ENCODE measurements around the gene TNN.
"Not testable (repeated sequence)": the region's sequence is repeated elsewhere in the genome, so short reads cannot be mapped to it uniquely, and the experiment has no call there.

Gene TNN

DNA sequence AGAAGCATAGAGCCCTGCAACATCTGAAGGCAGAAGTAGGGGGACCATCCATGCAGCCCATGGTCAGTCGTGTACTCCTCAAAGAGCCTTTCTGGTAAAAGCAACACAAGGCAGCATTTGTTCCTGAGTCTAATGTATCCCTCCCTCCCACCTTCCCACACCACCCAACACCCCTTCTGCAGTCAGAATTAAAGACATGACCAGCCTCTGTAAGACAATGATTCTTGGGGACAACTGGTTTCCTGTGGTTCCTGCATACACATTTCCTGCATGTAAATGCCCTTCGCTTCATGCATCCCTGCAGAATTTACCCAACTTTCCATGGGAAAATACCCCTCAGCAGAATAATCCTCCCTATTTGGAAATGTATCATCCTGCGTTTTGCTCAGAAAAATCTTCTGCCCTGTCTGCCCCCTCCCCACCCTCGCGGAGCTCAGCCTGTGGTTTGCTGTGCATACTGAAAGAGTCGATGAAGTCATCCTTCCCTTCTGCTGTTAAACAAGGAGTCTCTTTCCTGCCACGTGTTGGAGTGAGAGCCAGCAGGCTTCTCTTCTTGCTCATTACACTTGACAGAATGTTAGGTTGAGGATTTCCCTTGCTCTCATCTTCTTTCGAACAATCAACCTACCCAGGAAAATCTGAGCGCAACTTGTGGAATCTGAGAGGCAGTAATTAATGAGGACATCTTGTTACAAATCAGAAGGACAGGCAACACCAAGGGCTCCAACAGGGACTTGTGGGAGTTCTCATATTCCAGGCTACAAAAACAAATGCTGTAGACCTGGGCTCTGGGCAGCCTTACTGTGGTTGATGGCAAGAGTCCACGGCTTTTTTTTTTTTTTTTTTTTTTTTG lies 4.7 kb downstream of the TNN start:
- DNase-seq (ENCODE audit: low read depth in 2 of 2): peak; percentile 89 to 90

- DNase-seq (ENCODE audit: low read depth in 2 of 2): peak; percentile 56 to 60
These were observed 5.4 kb downstream of the TNN start for GRCh38 chr1:175073061-175073460.

DNA sequence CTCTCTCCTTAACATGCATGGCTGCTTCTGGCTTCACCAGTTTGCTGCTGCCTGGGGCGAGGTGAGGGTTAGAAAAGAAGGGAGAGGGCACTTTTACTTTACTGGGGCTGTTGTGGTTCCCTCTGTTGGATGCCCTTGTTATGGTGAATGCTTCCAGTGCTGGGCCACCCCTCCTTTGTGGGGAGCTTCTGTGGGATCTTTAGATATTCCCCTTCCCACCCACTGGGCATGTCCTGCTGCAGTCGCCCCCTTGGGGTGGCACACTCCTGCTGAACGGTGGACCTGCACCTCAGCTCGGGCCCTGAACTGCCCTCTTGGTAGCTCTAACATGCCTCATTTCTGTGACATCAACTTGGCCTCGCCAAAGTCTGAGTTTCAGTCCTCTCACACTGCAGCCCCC lies 6.0 kb downstream of the TNN start:
- no peak for DNase-seq (ENCODE audit: low read depth in 2 of 2)

- DNase-seq (ENCODE audit: low read depth in 2 of 2): peak; percentile 26 to 30
These were observed 8.2 kb downstream of the TNN start for GRCh38 chr1:175075572-175076568.

GRCh38 chr1:175077356-175078030 lies 9.9 kb downstream of the TNN start:
- DNase-seq (ENCODE audit: low read depth in 2 of 2): no peak

GRCh38 chr1:175078629-175079028 lies 11.0 kb downstream of the TNN start:
- no peak for DNase-seq (ENCODE audit: low read depth in 2 of 2)

- no peak for DNase-seq (ENCODE audit: low read depth in 2 of 2)
These were observed 11.7 kb downstream of the TNN start for GRCh38 chr1:175079338-175079737.

DNA sequence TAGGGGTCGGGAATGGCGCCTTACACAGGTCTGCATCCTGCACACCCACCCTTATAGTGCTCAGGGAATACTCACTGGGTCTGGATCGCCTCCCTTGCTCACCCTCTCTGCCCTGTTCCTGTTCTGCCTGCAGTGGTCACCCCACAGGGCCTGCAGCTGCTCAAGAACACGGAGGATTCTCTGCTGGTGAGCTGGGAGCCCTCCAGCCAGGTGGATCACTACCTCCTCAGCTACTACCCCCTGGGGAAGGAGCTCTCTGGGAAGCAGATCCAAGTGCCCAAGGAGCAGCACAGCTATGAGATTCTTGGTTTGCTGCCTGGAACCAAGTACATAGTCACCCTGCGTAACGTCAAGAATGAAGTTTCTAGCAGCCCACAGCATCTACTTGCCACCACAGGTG lies 12.4 kb downstream of the TNN start:
- DNase-seq (ENCODE audit: low read depth in 2 of 2): no peak

DNA sequence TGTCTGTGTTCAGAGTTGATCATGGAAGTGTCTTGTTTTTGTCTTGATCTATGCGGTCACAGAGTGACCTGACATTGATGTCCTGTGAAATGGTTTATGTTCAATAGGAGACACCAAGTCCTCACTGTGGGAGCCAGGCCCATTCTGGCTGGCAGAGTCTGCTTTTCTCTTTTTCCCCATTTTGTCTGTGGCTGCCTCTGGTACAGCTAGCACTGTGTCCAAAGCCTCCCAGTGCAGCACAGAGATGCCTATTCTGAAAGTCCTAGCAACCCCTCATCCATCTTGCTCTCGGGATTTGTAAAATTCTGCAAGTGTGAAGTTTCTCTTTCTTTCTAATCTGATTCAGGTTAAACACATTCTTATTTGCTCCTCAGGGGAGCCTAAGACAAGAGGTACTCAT lies 14.3 kb downstream of the TNN start:
- no peak for DNase-seq (ENCODE audit: low read depth in 2 of 2)

DNA sequence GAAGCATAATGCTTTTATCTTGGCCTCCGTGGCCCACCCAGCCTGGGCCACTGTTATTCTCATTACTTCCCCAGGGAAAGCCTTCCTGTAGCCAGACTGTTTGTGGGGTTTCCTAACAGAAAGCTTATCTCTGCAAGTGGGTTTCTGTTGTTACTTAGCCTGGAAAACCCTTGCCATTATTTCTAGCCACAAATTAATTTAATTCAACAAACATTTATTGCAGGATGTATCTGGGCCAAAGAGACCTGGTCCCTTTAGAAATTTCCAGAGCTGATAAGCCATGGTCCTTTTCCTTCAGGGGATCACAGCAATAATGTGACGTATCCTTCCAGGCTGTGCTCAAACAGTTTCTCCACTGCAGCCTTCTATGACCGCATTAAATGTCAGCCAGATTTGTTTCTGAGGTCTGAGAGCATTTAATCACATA lies 20.9 kb downstream of the TNN start:
- DNase-seq (ENCODE audit: low read depth in 2 of 2): no peak

GRCh38 chr1:175089136-175089718 lies 21.6 kb downstream of the TNN start:
- no peak for DNase-seq (ENCODE audit: low read depth in 2 of 2)

GRCh38 chr1:175090780-175091179 lies 23.1 kb downstream of the TNN start:
- no peak for DNase-seq (ENCODE audit: low read depth in 2 of 2)

DNA sequence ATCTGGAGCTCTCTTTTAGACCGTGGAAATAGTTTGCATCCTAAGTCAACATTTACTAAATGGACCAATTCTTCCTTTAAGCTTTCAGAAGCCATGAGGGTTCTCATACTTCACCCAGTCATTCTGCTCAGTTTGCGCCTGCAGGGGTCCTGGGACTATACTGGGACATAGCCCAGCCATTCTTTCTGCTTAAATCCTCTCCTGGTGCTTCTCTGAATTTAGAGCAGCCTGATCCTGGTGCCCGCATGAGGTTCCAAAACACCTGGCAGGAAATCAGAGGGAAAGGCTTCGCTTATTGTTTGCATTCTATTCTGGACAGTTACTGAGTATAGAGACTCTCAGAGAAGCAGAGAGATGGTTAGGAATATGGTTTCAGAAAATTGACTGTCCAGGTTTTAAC lies 27.0 kb downstream of the TNN start:
- DNase-seq (ENCODE audit: low read depth in 2 of 2): no peak

DNA sequence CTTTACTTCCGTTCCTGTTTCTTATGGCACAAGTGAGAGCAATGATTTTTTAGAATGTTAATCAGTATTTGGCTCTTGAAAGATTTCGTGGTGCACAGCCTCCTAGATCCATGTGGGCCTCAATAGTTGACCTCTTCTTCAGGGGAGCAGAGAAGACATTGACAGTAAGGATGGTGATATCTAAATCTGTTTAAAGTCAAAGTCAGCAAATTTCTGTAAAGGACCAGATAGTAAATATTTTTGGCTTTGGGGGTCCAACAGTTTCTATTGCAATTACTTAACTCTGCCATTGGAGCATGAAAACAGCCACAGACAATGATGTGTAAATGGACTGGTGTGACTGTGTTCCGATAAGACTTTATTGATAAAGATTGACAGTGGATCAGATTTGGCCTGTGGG lies 27.4 kb downstream of the TNN start:
- no peak for DNase-seq (ENCODE audit: low read depth in 2 of 2)

- no peak for DNase-seq (ENCODE audit: low read depth in 2 of 2)
These were observed 28.5 kb downstream of the TNN start for GRCh38 chr1:175095978-175096607.

DNA sequence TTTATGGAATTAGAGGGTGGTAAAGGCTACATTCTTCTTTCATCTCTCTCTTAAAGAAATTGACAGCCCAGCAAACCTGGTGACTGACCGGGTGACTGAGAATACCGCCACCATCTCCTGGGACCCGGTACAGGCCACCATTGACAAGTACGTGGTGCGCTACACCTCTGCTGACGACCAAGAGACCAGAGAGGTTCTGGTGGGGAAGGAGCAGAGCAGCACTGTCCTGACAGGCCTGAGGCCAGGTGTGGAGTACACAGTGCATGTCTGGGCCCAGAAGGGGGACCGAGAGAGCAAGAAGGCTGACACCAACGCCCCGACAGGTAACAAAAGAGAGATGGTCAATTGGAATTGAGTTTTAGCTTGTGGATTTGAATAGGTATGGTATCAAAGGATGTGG lies 29.7 kb downstream of the TNN start:
- DNase-seq (ENCODE audit: low read depth in 2 of 2): no peak

- no peak for DNase-seq (ENCODE audit: low read depth in 2 of 2)
These were observed 32.3 kb downstream of the TNN start for GRCh38 chr1:175099916-175100315.

- not testable (repeated sequence) for DNase-seq (ENCODE audit: low read depth in 2 of 2)
These were observed 34.5 kb downstream of the TNN start for GRCh38 chr1:175102166-175102565.

GRCh38 chr1:175106536-175106935 lies 38.9 kb downstream of the TNN start:
- not testable (repeated sequence) for DNase-seq (ENCODE audit: low read depth in 2 of 2)

DNA sequence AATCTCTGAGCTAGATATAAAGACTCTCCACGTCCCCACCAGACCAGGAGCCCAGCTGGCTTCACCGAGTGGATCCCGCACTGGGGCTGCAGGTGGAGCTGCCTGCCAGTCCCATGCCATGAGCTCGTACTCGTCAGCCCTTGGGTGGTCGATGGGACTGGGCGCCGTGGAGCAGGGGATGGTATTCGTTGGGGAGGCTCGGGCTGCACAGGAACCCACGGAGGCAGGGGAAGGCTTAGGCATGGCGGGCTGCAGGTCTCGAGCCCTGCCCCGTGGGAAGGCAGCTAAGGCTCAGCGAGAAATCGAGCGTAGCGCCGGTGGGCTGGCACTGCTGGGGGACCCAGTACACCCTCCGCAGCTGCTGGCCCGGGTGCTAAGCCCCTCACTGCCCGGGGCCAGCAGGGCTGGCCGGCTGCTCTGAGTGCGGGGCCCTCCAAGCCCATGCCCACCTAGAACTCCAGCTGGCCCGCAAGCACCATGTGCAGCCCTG lies 40.7 kb downstream of the TNN start:
- not testable (repeated sequence) for DNase-seq (ENCODE audit: low read depth in 2 of 2)

- DNase-seq (ENCODE audit: low read depth in 2 of 2): no peak
These were observed 47.4 kb downstream of the TNN start for GRCh38 chr1:175114996-175115395.
